IPS-18c (cell line): ENCODE results near the gene TNFAIP8L2.

Source experiments
- H3K4me3 ChIP-seq: 2 replicates; pipeline ENCODE4 v1.7.0; 2013; ENCODE audit warnings: low read depth, mild to moderate bottlenecking, low read length, moderate library complexity; ENCODE audit not compliant: insufficient read depth
- H3K9me3 ChIP-seq: one replicate; pipeline ENCODE4 v1.6.1; 2013; ENCODE audit warnings: mild to moderate bottlenecking, low read length, moderate library complexity; ENCODE audit not compliant: control insufficient read depth, insufficient read depth

Gene TNFAIP8L2

GRCh38 chr1:151156515-151156819 is at the start of gene TNFAIP8L2:
TSS of gene TNFAIP8L2 (plus strand) at chr1:151156649. CDS start at chr1:151158698, 2,049 bp downstream.
- H3K9me3 ChIP-seq = no peaks in the 10 kb centered on the region
- no peak within 1 kb of the TSS for H3K4me3 ChIP-seq

GRCh38 chr1:151106894-151107293 is 49.6 kb upstream of the TNFAIP8L2 start:
- H3K9me3 ChIP-seq = no peaks in the 10 kb centered on the region
- H3K4me3 ChIP-seq = no peak overlapping the region

- Histone ChIP-seq H3K9me3 (no peaks in the 10 kb centered on the region), H3K4me3 (no peak overlapping the region)
Observed at GRCh38 chr1:151108331-151108730, 48.1 kb upstream of the TNFAIP8L2 start.

GRCh38 chr1:151113877-151114276 is 42.6 kb upstream of the TNFAIP8L2 start:
- no peak overlapping the region for H3K4me3 ChIP-seq
- H3K9me3 ChIP-seq = no peaks in the 10 kb centered on the region

GRCh38 chr1:151124763-151125403 is 31.6 kb upstream of the TNFAIP8L2 start:
- Histone ChIP-seq H3K4me3 (no peak overlapping the region), H3K9me3 (no peaks in the 10 kb centered on the region)

- no peak overlapping the region for H3K4me3 ChIP-seq
Observed at GRCh38 chr1:151128800-151129199, 27.6 kb upstream of the TNFAIP8L2 start.

GRCh38 chr1:151130987-151131586 is 25.4 kb upstream of the TNFAIP8L2 start:
- peak overlapping the region; percentile 55; the same call in 1 of the 2 replicates for H3K4me3 ChIP-seq
- H3K9me3 ChIP-seq = no peaks in the 10 kb centered on the region

More at GRCh38 chr1:151128800-151129199, 27.6 kb upstream of the TNFAIP8L2 start:
- no peaks in the 10 kb centered on the region for H3K9me3 ChIP-seq

- Histone ChIP-seq H3K9me3 (no peaks in the 10 kb centered on the region), H3K4me3 (peak overlapping the region; percentile 55)
Observed at GRCh38 chr1:151131701-151132334, 24.6 kb upstream of the TNFAIP8L2 start.

GRCh38 chr1:151132335-151133017 is 24.0 kb upstream of the TNFAIP8L2 start:
- Histone ChIP-seq H3K4me3 (peak overlapping the region; percentile 55), H3K9me3 (no peaks in the 10 kb centered on the region)

GRCh38 chr1:151133018-151133806 is 23.2 kb upstream of the TNFAIP8L2 start:
- Histone ChIP-seq H3K9me3 (no peaks in the 10 kb centered on the region), H3K4me3 (peak overlapping the region; percentile 44; the same call in 1 of the 2 replicates)

GRCh38 chr1:151134396-151134795 is 22.1 kb upstream of the TNFAIP8L2 start:
- Histone ChIP-seq H3K9me3 (no peaks in the 10 kb centered on the region), H3K4me3 (no peak overlapping the region)

GRCh38 chr1:151134991-151135390 is 21.5 kb upstream of the TNFAIP8L2 start:
- no peak overlapping the region for H3K4me3 ChIP-seq
- H3K9me3 ChIP-seq = no peaks in the 10 kb centered on the region

GRCh38 chr1:151135433-151136385 is 20.7 kb upstream of the TNFAIP8L2 start:
- H3K4me3 ChIP-seq = no peak overlapping the region
- no peaks in the 10 kb centered on the region for H3K9me3 ChIP-seq

GRCh38 chr1:151137789-151138188 is 18.7 kb upstream of the TNFAIP8L2 start:
- no peaks in the 10 kb centered on the region for H3K9me3 ChIP-seq

GRCh38 chr1:151142411-151143056 is 13.9 kb upstream of the TNFAIP8L2 start:
- H3K4me3 ChIP-seq = no peak overlapping the region
- H3K9me3 ChIP-seq = no peaks in the 10 kb centered on the region

More at GRCh38 chr1:151137789-151138188, 18.7 kb upstream of the TNFAIP8L2 start:
- no peak overlapping the region for H3K4me3 ChIP-seq

GRCh38 chr1:151143057-151143435 is 13.4 kb upstream of the TNFAIP8L2 start:
- H3K4me3 ChIP-seq = no peak overlapping the region
- no peaks in the 10 kb centered on the region for H3K9me3 ChIP-seq
